Liver (tissue), 9 donors: Measurements from ENCODE around the gene HTR3E. TPM values are rescaled to one million over a fixed set of nuclear protein-coding genes. Genes with fewer than 3 reads are reported as not detected.

Source experiments
- DNase-seq: peaks from one replicate; pipeline ENCODE4 v3.0.0-alpha.2; 2017; ENCODE audit warnings: low spot score
- H3K27ac ChIP-seq, 2 donors: one replicate each; pipeline ENCODE4 v1.7.0; 2013; ENCODE audit warnings: inconsistent platforms in 2 of 2, low read length in 2 of 2, control low read depth in 1 of 2, low read depth in 1 of 2, mild to moderate bottlenecking in 1 of 2
- H3K27me3 ChIP-seq, 4 donors: one replicate each; pipeline versions ENCODE4 v1.6.1 to v1.7.0; 2013; ENCODE audit warnings: low read length in 3 of 4, inconsistent platforms in 1 of 4, mild to moderate bottlenecking in 1 of 4, moderate library complexity in 1 of 4; ENCODE audit not compliant: control insufficient read depth in 4 of 4, insufficient read depth in 4 of 4
- H3K36me3 ChIP-seq, 4 donors: one replicate each; pipeline versions ENCODE4 v1.6.1 to v1.7.0; 2013; ENCODE audit warnings: low read length in 3 of 4, mild to moderate bottlenecking in 3 of 4, low read depth in 1 of 4, moderate library complexity in 1 of 4; ENCODE audit not compliant: control insufficient read depth in 4 of 4, insufficient read depth in 3 of 4
- H3K4me1 ChIP-seq, 4 donors: one replicate each; pipeline versions ENCODE4 v1.6.1 to v1.7.0; 2013; ENCODE audit warnings: low read length in 3 of 4, mild to moderate bottlenecking in 3 of 4, moderate library complexity in 1 of 4; ENCODE audit not compliant: control insufficient read depth in 4 of 4, insufficient read depth in 4 of 4
- H3K4me3 ChIP-seq, 3 donors: one replicate each; pipeline versions ENCODE4 v1.6.1 to v1.7.0; 2013; ENCODE audit warnings: low read length in 3 of 3, control low read depth in 1 of 3, low read depth in 1 of 3, mild to moderate bottlenecking in 1 of 3
- H3K9ac ChIP-seq, 2 donors: one replicate each; pipeline ENCODE4 v1.7.0; 2013; ENCODE audit warnings: low read length in 2 of 2, mild to moderate bottlenecking in 2 of 2, moderate library complexity in 2 of 2, control low read depth in 1 of 2, low read depth in 1 of 2
- H3K9me3 ChIP-seq, 4 donors: one replicate each; pipeline versions ENCODE4 v1.6.1 to v1.7.0; 2013; ENCODE audit warnings: low read length in 3 of 4; ENCODE audit not compliant: control insufficient read depth in 4 of 4
- ATF3 ChIP-seq: IDR thresholded peaks from 2 replicates; pipeline ENCODE4 v1.6.1; 2016; ENCODE audit warnings: antibody characterized with exemption
- EGR1 ChIP-seq, 2 donors: IDR thresholded peaks; 2 replicates each; pipeline ENCODE4 v1.6.1; 2016 to 2018; ENCODE audit warnings: antibody characterized with exemption in 2 of 2, low read depth in 2 of 2
- FOXA1 ChIP-seq: IDR thresholded peaks from 2 replicates; pipeline ENCODE4 v1.6.1; 2016; ENCODE audit warnings: antibody characterized with exemption
- FOXA2 ChIP-seq: IDR thresholded peaks from 2 replicates; pipeline ENCODE4 v1.6.1; 2016; ENCODE audit warnings: antibody characterized with exemption
- GABPA ChIP-seq, 2 donors: IDR thresholded peaks in 1 of 2; conservative IDR thresholded peaks in 1 of 2; 2 replicates each; pipeline ENCODE4 v1.6.1; 2016; ENCODE audit warnings: antibody characterized with exemption in 2 of 2, mild to moderate bottlenecking in 1 of 2, moderate library complexity in 1 of 2
- HNF4A ChIP-seq, 2 donors: conservative IDR thresholded peaks; 2 replicates each; pipeline ENCODE4 v1.6.1; 2016; ENCODE audit warnings: antibody characterized with exemption in 2 of 2, mild to moderate bottlenecking in 2 of 2
- HNF4G ChIP-seq: IDR thresholded peaks from 2 replicates; pipeline ENCODE4 v1.6.1; 2016; ENCODE audit warnings: antibody characterized with exemption
- NR2F2 ChIP-seq: IDR thresholded peaks from 2 replicates; pipeline ENCODE4 v1.6.1; 2016; ENCODE audit warnings: antibody characterized with exemption
- RAD21 ChIP-seq, 2 donors: IDR thresholded peaks; 2 replicates each; pipeline ENCODE4 v1.6.1; 2016; ENCODE audit warnings: antibody characterized with exemption in 2 of 2, mild to moderate bottlenecking in 2 of 2
- REST ChIP-seq: IDR thresholded peaks from 2 replicates; pipeline ENCODE4 v1.6.1; 2016; ENCODE audit warnings: antibody characterized with exemption, mild to moderate bottlenecking
- RXRA ChIP-seq, 2 donors: IDR thresholded peaks; 2 replicates each; pipeline ENCODE4 v1.6.1; 2017 to 2018; ENCODE audit warnings: antibody characterized with exemption in 2 of 2, mild to moderate bottlenecking in 1 of 2
- YY1 ChIP-seq: IDR thresholded peaks from 2 replicates; pipeline ENCODE4 v1.6.1; 2016; ENCODE audit warnings: antibody characterized with exemption, mild to moderate bottlenecking
- ZBTB33 ChIP-seq: IDR thresholded peaks from 2 replicates; pipeline ENCODE4 v1.6.1; 2016; ENCODE audit warnings: antibody characterized with exemption
- WGBS: extraction: QIAGEN DNeasy Blood & Tissue Kit; methylation state at CpG from one replicate; pipeline ENCODE4 v1.1.7; 2013; 5-methylcytosine and 5-hydroxymethylcytosine counted together
- polyA plus RNA-seq, 2 donors: library from polyadenylated mRNA; stranded (reverse) in 1 of 2; unstranded in 1 of 2; fragments of 200-250 nt in 1 of 2; fragments of >200 nt in 1 of 2; fragmentation: Nextera tagmentation in 1 of 2; extraction: Ambion mirVana in 1 of 2; gene quantifications; one replicate each; pipeline versions ENCODE4 v1.2.1 to v1.2.3, GENCODE V29; 2013 to 2015
- total RNA-seq, 2 donors: library from RNA; depleted of rRNA; stranded (reverse); fragments of >200 nt; gene quantifications; one replicate each; pipeline ENCODE4 v1.2.3, GENCODE V29; 2014
- TF ChIP-seq, protein P1 (sequence below): fragments of 150-350 bp; IDR thresholded peaks from 2 replicates; pipeline ENCODE4 v1.5.1; 2017; ENCODE audit warnings: improper control_type of control experiment, low read depth, low read length; ENCODE audit not compliant: missing input control
- donor health status: healthy.
- donor health status: healthy.
- donor health status: healthy.
- donor health status: healthy.
- donor health status: healthy.

HTR3E gene
- total and polyA plus RNA-seq, 4 donors = not detected

DNA sequence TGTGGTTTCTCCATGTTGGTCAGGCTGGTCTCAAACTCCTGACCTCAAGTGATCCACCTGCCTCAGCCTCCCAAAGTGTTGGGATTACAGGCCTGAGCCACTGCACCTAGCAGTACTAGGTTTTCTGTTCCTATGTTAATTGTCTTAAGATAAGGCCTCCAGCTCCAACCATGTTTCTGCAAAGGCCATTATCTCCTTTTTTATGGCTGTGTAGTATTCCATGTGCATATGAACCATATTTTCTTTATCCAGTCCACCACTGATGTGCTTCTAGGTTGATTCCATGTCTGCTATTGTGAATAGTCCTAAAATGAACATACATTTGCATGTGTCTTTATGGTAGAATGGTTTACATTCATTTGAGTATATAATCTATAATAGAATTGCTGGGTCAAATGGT is 34.2 kb upstream of the HTR3E start (continued):
- TF ChIP-seq, protein P1, sequence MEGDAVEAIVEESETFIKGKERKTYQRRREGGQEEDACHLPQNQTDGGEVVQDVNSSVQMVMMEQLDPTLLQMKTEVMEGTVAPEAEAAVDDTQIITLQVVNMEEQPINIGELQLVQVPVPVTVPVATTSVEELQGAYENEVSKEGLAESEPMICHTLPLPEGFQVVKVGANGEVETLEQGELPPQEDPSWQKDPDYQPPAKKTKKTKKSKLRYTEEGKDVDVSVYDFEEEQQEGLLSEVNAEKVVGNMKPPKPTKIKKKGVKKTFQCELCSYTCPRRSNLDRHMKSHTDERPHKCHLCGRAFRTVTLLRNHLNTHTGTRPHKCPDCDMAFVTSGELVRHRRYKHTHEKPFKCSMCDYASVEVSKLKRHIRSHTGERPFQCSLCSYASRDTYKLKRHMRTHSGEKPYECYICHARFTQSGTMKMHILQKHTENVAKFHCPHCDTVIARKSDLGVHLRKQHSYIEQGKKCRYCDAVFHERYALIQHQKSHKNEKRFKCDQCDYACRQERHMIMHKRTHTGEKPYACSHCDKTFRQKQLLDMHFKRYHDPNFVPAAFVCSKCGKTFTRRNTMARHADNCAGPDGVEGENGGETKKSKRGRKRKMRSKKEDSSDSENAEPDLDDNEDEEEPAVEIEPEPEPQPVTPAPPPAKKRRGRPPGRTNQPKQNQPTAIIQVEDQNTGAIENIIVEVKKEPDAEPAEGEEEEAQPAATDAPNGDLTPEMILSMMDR = no peak
- TF ChIP-seq FOXA1 = no peak
- no peak for TF ChIP-seq HNF4A (conservative IDR thresholded peaks at IDR 0.05)
- TF ChIP-seq ATF3 = no peak

GRCh38 chr3:184066211-184066610 is 30.7 kb upstream of the HTR3E start:
- no peak for DNase-seq
- H3K36me3 ChIP-seq = no peaks in the 10 kb centered on the region
- H3K27me3 ChIP-seq = no peaks in the 10 kb centered on the region
- no peak overlapping the region for H3K27ac ChIP-seq
- no peaks in the 10 kb centered on the region for H3K9me3 ChIP-seq
- no peak overlapping the region for H3K4me3 ChIP-seq
- 92% methylated on average over 2 of the region's 2 CpGs for WGBS
- TF ChIP-seq FOXA2 (no peak), ZBTB33 (no peak), REST (no peak), HNF4G (no peak), GABPA (IDR thresholded peaks at IDR 0.05 in 1 of 2, conservative IDR thresholded peaks at IDR 0.05 in 1 of 2) (no peak), RAD21 (IDR thresholded peaks at IDR 0.05) (no peak), EGR1 (IDR thresholded peaks at IDR 0.05; ENCODE audit: low read depth in 2 of 2) (no peak), ATF3 (no peak), FOXA1 (no peak), YY1 (no peak), RXRA (IDR thresholded peaks at IDR 0.05) (no peak), HNF4A (conservative IDR thresholded peaks at IDR 0.05) (no peak), NR2F2 (no peak)
- TF ChIP-seq, protein P1 = no peak
- no peak overlapping the region for H3K9ac ChIP-seq
- H3K4me1 ChIP-seq = no peaks in the 10 kb centered on the region
